SK-N-SH (cell line): ENCODE measurements around the gene KCND3. TPM values are rescaled to one million over a fixed set of nuclear protein-coding genes. Genes with fewer than 3 reads are reported as not detected.

ENCODE experiments used
- CTCF ChIA-PET: fragments of 300-600, 350-600 bp; formaldehyde crosslinking; extraction: SDS; loops from one replicate; lab custom pipeline; 2021; lab: Yijun Ruan, JAX
- POLR2A ChIA-PET: fragments of 350-600 bp; sonication (Branson Sonifier 250); formaldehyde crosslinking; extraction: SDS; loops from one replicate; lab custom pipeline; 2020; ENCODE audit warnings: antibody characterized with exemption, inconsistent platforms; lab: Yijun Ruan, JAX
- DNase-seq: peaks from one replicate; pipeline ENCODE4 v3.0.0; 2012
- H2AFZ ChIP-seq: fragments of 200-600 bp; sonication (generic); 2 replicates; pipeline ENCODE4 v1.8.1; 2016; ENCODE audit warnings: antibody characterized with exemption, mild to moderate bottlenecking, low read depth
- H3F3A ChIP-seq: fragments of 200-600 bp; sonication (generic); replicated peaks from 2 replicates; pipeline ENCODE3; 2016; ENCODE audit warnings: antibody characterized with exemption, mild to moderate bottlenecking; ENCODE audit not compliant: insufficient read depth
- H3K27ac ChIP-seq, 2 experiments: fragments of 200-500 bp in 1 of 2; fragments of 200-600 bp in 1 of 2; sonication (Bioruptor generic) in 1 of 2; sonication (generic), shearing (Covaris generic) in 1 of 2; 2 replicates each; pipeline versions ENCODE4 v1.5.1 to v1.6.1; 2014 to 2016; ENCODE audit warnings: low read depth in 2 of 2, inconsistent platforms in 1 of 2, low read length in 1 of 2, mild to moderate bottlenecking in 1 of 2, mixed read lengths in 1 of 2
- H3K27me3 ChIP-seq: fragments of 200-600 bp; sonication (generic), shearing (Covaris generic); 2 replicates; pipeline ENCODE4 v1.6.1; 2016; ENCODE audit warnings: mixed run types; ENCODE audit not compliant: insufficient read depth
- H3K36me3 ChIP-seq, 2 experiments: fragments of 200-500 bp in 1 of 2; fragments of 200-600 bp in 1 of 2; sonication (Bioruptor generic) in 1 of 2; sonication (generic) in 1 of 2; replicated peaks in 1 of 2; 2 replicates each; pipeline versions ENCODE3 to v1.5.1; 2014 to 2016; ENCODE audit warnings: low read length in 1 of 2, mild to moderate bottlenecking in 1 of 2; ENCODE audit not compliant: insufficient read depth in 2 of 2, control insufficient read depth in 1 of 2
- H3K4me1 ChIP-seq, 2 experiments: fragments of 200-500 bp in 1 of 2; fragments of 200-600 bp in 1 of 2; sonication (Bioruptor generic) in 1 of 2; sonication (generic), shearing (Covaris generic) in 1 of 2; 2 replicates each; pipeline versions ENCODE4 v1.5.1 to v1.6.1; 2014 to 2016; ENCODE audit warnings: low read depth in 1 of 2, low read length in 1 of 2, mixed run types in 1 of 2; ENCODE audit not compliant: insufficient read depth in 2 of 2, control insufficient read depth in 1 of 2
- H3K4me2 ChIP-seq: fragments of 200-600 bp; sonication (generic), shearing (Covaris generic); 2 replicates; pipeline ENCODE4 v1.6.1; 2017; ENCODE audit warnings: mixed run types
- H3K4me3 ChIP-seq, 2 experiments: fragments of 200-500 bp in 1 of 2; fragments of 200-600 bp in 1 of 2; sonication (Bioruptor generic) in 1 of 2; sonication (generic), shearing (Covaris generic) in 1 of 2; 2 replicates each; pipeline versions ENCODE4 v1.5.1 to v1.8.1; 2014 to 2016; ENCODE audit warnings: low read depth in 2 of 2, inconsistent platforms in 1 of 2, low read length in 1 of 2, mild to moderate bottlenecking in 1 of 2, mixed read lengths in 1 of 2, moderate library complexity in 1 of 2
- H3K79me2 ChIP-seq: fragments of 200-600 bp; sonication (generic); 2 replicates; pipeline ENCODE4 v1.8.1; 2017; ENCODE audit warnings: mild to moderate bottlenecking; ENCODE audit not compliant: insufficient read depth
- H3K9ac ChIP-seq: fragments of 200-600 bp; sonication (generic); 2 replicates; pipeline ENCODE4 v1.6.1; 2017; ENCODE audit warnings: mixed run types
- H3K9me2 ChIP-seq: fragments of 200-600 bp; sonication (generic); 2 replicates; pipeline ENCODE4 v1.6.1; 2017; ENCODE audit warnings: mixed run types
- H3K9me3 ChIP-seq: fragments of 200-600 bp; sonication (generic); 2 replicates; pipeline ENCODE4 v1.6.1; 2017; ENCODE audit warnings: mixed run types, mild to moderate bottlenecking, moderate library complexity
- H4K20me1 ChIP-seq: fragments of 200-600 bp; sonication (generic); 2 replicates; pipeline ENCODE4 v1.6.1; 2017; ENCODE audit warnings: mild to moderate bottlenecking, mixed run types; ENCODE audit not compliant: insufficient read depth
- CHD2 ChIP-seq: fragments of 150-350 bp; IDR thresholded peaks from 2 replicates; pipeline ENCODE4 v1.6.1; 2018; ENCODE audit warnings: low read length; ENCODE audit not compliant: partially characterized antibody
- ELF1 ChIP-seq: IDR thresholded peaks from 2 replicates; pipeline ENCODE4 v1.4.0; 2012
- EP300 ChIP-seq, 2 experiments: IDR thresholded peaks; 2 replicates each; pipeline versions ENCODE4 v1.4.0 to v1.6.1; 2012; ENCODE audit warnings: borderline replicate concordance in 1 of 2, low read depth in 1 of 2, low read length in 1 of 2
- EZH2phosphoT487 ChIP-seq: fragments of 200-600 bp; sonication (generic); IDR thresholded peaks from 2 replicates; pipeline ENCODE4 v1.6.1; 2017; ENCODE audit warnings: low read depth, mixed run types, mild to moderate bottlenecking, antibody characterized with exemption, moderate library complexity, borderline replicate concordance
- FOXM1 ChIP-seq: IDR thresholded peaks from 2 replicates; pipeline ENCODE4 v1.4.0; 2012; ENCODE audit warnings: low read depth, mild to moderate bottlenecking
- GABPA ChIP-seq: IDR thresholded peaks from 2 replicates; pipeline ENCODE4 v1.4.0; 2012; ENCODE audit warnings: low read depth, mild to moderate bottlenecking
- GATA2 ChIP-seq: sonication (generic); formaldehyde crosslinking; IDR thresholded peaks from 2 replicates; pipeline ENCODE4 v1.5.0; 2020; ENCODE audit warnings: mild to moderate bottlenecking, missing genetic modification reagents
- JUND ChIP-seq: IDR thresholded peaks from 2 replicates; pipeline ENCODE4 v1.4.0; 2012
- MEF2A ChIP-seq: IDR thresholded peaks from 2 replicates; pipeline ENCODE4 v1.4.0; 2012; ENCODE audit warnings: low read depth, borderline replicate concordance
- MXI1 ChIP-seq: IDR thresholded peaks from 2 replicates; pipeline ENCODE4 v1.6.1; 2012; ENCODE audit warnings: mild to moderate bottlenecking, low read depth, low read length, improper control_type of control experiment
- NRF1 ChIP-seq: IDR thresholded peaks from 2 replicates; pipeline ENCODE4 v1.6.1; 2012; ENCODE audit warnings: low read depth, mild to moderate bottlenecking, low read length
- PBX3 ChIP-seq: IDR thresholded peaks from 2 replicates; pipeline ENCODE4; 2012
- RCOR1 ChIP-seq: fragments of 150-350 bp; IDR thresholded peaks from 2 replicates; pipeline ENCODE4 v1.6.1; 2017; ENCODE audit warnings: antibody characterized with exemption, low read length
- RFX5 ChIP-seq: IDR thresholded peaks from 2 replicates; pipeline ENCODE4 v1.6.1; 2012; ENCODE audit warnings: mild to moderate bottlenecking, improper control_type of control experiment, low read length
- SIN3A ChIP-seq: IDR thresholded peaks from 2 replicates; pipeline ENCODE4 v1.6.1; 2012; ENCODE audit warnings: low read depth, mild to moderate bottlenecking, low read length, moderate library complexity, borderline replicate concordance
- SMC3 ChIP-seq: IDR thresholded peaks from 2 replicates; pipeline ENCODE4 v1.6.1; 2012; ENCODE audit warnings: low read depth, low read length, improper control_type of control experiment
- TAF1 ChIP-seq: IDR thresholded peaks from 2 replicates; pipeline ENCODE4 v1.6.1; 2012; ENCODE audit warnings: low read depth, mild to moderate bottlenecking, low read length, moderate library complexity, borderline replicate concordance
- YY1 ChIP-seq: IDR thresholded peaks from 2 replicates; pipeline ENCODE4 v1.4.0; 2012; ENCODE audit warnings: low read depth, mild to moderate bottlenecking
- WGBS: methylation state at CpG from one replicate; pipeline ENCODE4 v1.1.6; 2017; ENCODE audit warnings: low lambda C conversion rate; 5-methylcytosine and 5-hydroxymethylcytosine counted together
- polyA plus RNA-seq, 3 experiments: library from polyadenylated mRNA; depleted of rRNA; stranded (reverse); fragments of >200 nt; gene quantifications; 2 replicates each; pipeline ENCODE4 v1.2.3, GENCODE V29; 2012
- TF ChIP-seq, protein P1 (sequence below): IDR thresholded peaks from 2 replicates; pipeline ENCODE4 v1.4.0; 2012; ENCODE audit warnings: low read depth, borderline replicate concordance
- TF ChIP-seq, protein P2 (sequence below): IDR thresholded peaks from 2 replicates; pipeline ENCODE4 v1.4.0; 2012; ENCODE audit warnings: low read depth

Gene KCND3
- polyA plus RNA-seq, 1 of the 3 experiments (the other 2 are of a cell fraction): not detected

DNA sequence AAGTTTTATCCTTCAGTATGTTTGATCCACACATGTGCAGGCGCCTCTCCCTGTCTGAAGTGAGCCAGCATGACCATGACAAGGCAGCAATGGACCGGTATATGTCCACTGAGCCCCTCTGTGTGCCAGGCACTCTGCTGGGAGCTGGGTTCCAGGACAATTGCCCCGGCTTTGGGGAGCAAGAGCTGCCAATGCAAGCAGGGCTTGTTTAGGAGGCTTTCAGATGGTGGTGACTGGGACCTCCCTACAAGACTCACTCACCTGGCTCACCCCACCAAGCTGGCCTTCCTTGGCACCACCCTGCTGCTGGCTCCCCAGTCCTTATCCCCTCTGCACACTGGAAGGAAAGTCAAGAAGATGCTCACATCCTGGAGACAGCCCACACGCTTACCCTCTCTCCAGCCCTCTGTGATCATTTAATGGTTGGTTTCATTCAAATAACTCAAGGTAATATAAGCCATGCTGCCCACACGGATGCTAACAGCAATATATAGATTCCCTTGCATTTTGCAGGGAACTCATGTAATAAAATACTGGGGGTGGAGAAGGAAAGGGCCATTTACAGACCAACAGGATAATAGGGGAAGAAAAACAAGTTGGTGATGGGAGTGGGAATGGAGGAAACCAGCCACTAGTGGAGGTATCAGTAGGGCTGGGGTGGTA, 23.6 kb downstream of the KCND3 start:
- no peaks in the 10 kb centered on the region for H4K20me1 ChIP-seq
- no peak overlapping the region for H3K27ac ChIP-seq
- no peak overlapping the region for H3K4me3 ChIP-seq
- TF ChIP-seq CHD2 (no peak), RCOR1 (no peak), MXI1 (no peak), EZH2phosphoT487 (no peak), RFX5 (no peak), SMC3 (no peak), YY1 (no peak), JUND (no peak), EP300 (IDR thresholded peaks at IDR 0.05; ENCODE audit: borderline replicate concordance in 1 of 2, low read depth in 1 of 2, low read length in 1 of 2) (no peak), MEF2A (no peak), FOXM1 (no peak), TAF1 (no peak), NRF1 (no peak), ELF1 (no peak), GATA2 (CRISPR knock-in tag) (no peak), GABPA (no peak), SIN3A (no peak), PBX3 (no peak)
- TF ChIP-seq, protein P1, sequence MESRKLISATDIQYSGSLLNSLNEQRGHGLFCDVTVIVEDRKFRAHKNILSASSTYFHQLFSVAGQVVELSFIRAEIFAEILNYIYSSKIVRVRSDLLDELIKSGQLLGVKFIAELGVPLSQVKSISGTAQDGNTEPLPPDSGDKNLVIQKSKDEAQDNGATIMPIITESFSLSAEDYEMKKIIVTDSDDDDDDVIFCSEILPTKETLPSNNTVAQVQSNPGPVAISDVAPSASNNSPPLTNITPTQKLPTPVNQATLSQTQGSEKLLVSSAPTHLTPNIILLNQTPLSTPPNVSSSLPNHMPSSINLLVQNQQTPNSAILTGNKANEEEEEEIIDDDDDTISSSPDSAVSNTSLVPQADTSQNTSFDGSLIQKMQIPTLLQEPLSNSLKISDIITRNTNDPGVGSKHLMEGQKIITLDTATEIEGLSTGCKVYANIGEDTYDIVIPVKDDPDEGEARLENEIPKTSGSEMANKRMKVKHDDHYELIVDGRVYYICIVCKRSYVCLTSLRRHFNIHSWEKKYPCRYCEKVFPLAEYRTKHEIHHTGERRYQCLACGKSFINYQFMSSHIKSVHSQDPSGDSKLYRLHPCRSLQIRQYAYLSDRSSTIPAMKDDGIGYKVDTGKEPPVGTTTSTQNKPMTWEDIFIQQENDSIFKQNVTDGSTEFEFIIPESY: no peak
- TF ChIP-seq, protein P2, sequence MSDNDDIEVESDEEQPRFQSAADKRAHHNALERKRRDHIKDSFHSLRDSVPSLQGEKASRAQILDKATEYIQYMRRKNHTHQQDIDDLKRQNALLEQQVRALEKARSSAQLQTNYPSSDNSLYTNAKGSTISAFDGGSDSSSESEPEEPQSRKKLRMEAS: no peak
- no peaks in the 10 kb centered on the region for H3K4me1 ChIP-seq
- H3K9me3 ChIP-seq: no peaks in the 10 kb centered on the region
- H3K4me2 ChIP-seq: no peak overlapping the region
- ChIA-PET POLR2A (no interaction called here), CTCF (interaction anchor here (1.4 to 1.5 kb wide), 2 partner anchors 8 to 15 kb away, joined by 3 read pairs; no protein-coding TSS in a partner anchor)
- no peaks in the 10 kb centered on the region for H3K9me2 ChIP-seq
- no peaks in the 10 kb centered on the region; the same call in 1 of the 2 replicates for H3K27me3 ChIP-seq
- no peak for DNase-seq
- H3K79me2 ChIP-seq: no peaks in the 10 kb centered on the region
- WGBS: 5% methylated on average over 4 of the region's 5 CpGs
- no peaks in the 10 kb centered on the region for H3K36me3 ChIP-seq
- no peak overlapping the region for H2AFZ ChIP-seq
- H3F3A ChIP-seq: no peaks in the 10 kb centered on the region
- H3K9ac ChIP-seq: no peak overlapping the region
